ENCODE data around the gene LRRC75A.
"Not testable (repeated sequence)": the region's sequence is repeated elsewhere in the genome, so short reads cannot be mapped to it uniquely, and the experiment has no call there.

Gene LRRC75A

GRCh38 chr17:16491703-16492612 lies at the start of gene LRRC75A:
Gene LRRC75A (minus strand): TSS chr17:16492193. CDS start chr17:16491990, 203 bp downstream.
- peak; percentile 12 for DNase-seq (ENCODE audit: low read depth)

- no peak for DNase-seq (ENCODE audit: low read depth)
Observed at GRCh38 chr17:16537130-16537458, 45.1 kb upstream of the LRRC75A start.

- no peak for DNase-seq (ENCODE audit: low read depth)
Observed at GRCh38 chr17:16534236-16534635, 42.2 kb upstream of the LRRC75A start.

GRCh38 chr17:16529906-16530305 lies 37.9 kb upstream of the LRRC75A start:
- no peak for DNase-seq (ENCODE audit: low read depth)

GRCh38 chr17:16527298-16527697 lies 35.3 kb upstream of the LRRC75A start:
- no peak for DNase-seq (ENCODE audit: low read depth)

GRCh38 chr17:16525556-16525955 lies 33.6 kb upstream of the LRRC75A start:
- DNase-seq (ENCODE audit: low read depth), result not testable (repeated sequence)

- DNase-seq (ENCODE audit: low read depth), result peak; percentile 33
Observed at GRCh38 chr17:16521070-16521727, 29.2 kb upstream of the LRRC75A start.

DNA sequence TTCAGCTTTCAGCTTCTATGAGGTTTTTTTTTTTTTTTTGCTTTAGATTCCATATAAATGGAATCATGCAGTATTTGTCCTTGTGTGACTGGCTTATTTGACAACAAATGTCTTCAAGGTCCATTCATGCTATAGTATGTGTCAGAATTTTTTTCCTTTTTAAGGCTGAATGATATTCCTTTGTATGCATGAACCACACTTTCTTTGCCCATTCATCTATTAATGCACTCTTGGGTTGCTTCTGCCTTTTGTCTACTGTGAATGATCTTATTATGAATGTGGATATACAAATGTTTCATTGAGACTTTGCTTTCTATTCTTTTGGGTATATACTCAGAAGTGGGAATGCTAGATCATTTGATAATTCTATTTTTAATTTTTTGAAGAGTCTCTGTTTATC lies 27.0 kb upstream of the LRRC75A start:
- no peak for DNase-seq (ENCODE audit: low read depth)

DNA sequence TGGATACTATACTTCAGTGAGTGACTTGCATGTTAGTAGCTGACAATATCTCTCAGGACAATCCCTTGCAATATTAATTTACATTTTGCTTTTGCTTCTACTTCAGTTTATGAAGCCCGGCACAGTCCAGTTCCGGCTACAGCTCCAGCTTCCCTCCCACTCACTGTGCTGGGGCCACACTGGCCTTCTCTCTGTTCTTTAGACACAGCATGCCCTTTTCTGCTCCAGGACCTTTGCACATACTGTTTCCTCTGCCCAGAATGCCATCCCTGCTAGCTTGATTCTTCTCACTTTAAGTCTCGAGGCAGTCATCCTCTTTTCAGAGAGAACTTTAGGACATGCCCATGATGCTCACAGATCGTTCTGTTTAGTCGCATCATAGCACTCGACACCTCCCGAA lies 25.5 kb upstream of the LRRC75A start:
- DNase-seq (ENCODE audit: low read depth), result no peak

GRCh38 chr17:16516594-16517051 lies 24.6 kb upstream of the LRRC75A start:
- no peak for DNase-seq (ENCODE audit: low read depth)

- no peak for DNase-seq (ENCODE audit: low read depth)
Observed at GRCh38 chr17:16515933-16516332, 23.9 kb upstream of the LRRC75A start.

- DNase-seq (ENCODE audit: low read depth), result no peak
Observed at GRCh38 chr17:16513873-16514272, 21.9 kb upstream of the LRRC75A start.

DNA sequence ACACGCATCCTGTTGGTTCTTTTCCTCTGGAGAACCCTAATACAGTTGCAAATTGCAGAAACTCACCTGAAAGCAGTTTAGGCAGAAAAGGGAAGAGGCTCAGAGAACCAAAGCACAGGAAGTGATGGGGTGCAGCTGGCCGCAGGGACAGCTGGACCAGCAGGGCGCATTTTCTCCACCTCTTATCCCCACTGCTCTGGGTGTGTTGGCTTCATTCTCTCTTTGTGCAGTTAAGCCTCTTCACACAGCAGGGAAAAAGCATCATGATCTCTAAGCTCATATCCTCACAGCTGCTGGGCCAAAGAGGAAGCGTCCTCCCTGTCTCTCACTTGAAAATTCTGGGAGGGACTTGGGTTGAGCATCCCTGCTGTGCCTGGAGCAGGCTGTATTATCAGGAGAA lies 20.0 kb upstream of the LRRC75A start:
- no peak for DNase-seq (ENCODE audit: low read depth)

DNA sequence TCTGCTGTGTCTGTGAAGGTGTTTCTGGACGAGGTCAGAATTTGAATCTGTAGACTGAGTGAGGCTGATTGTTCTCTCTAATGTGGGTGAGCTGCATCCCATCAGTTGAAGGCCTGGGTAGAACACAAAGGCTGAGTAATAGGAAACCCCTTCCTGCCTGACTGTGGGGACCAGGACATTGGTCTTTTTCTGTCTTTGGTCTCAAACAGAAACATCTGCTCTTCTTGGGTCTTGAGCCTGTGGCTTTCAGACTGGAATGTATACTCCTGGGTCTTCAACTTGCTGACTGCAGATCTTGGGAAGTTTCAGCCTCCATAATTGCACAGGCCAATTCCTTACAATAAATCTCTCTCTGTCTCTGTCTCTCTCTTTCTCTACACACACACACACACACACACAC lies 19.6 kb upstream of the LRRC75A start:
- no peak for DNase-seq (ENCODE audit: low read depth)

GRCh38 chr17:16507918-16508533 lies 16.0 kb upstream of the LRRC75A start:
- DNase-seq (ENCODE audit: low read depth), result no peak

DNA sequence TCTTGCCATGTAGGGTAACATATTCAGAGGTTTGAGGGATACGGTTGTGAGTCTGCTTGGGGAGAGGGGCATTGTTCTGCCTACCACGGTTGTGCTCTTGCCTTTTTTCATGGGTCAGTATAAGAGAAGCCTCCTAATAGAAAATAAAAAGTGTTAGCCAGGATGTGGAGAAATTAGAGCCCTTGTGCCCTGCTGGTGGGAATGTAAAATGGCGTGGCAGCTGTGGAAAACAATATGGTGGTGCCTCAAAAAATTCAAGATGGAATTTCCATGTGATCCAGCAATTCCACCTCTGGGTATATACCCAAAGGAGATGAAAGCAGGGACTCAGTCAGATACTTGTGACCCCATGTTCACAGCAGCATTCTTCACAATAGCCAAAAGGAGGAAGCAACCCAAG lies 14.2 kb upstream of the LRRC75A start:
- no peak for DNase-seq (ENCODE audit: low read depth)

DNA sequence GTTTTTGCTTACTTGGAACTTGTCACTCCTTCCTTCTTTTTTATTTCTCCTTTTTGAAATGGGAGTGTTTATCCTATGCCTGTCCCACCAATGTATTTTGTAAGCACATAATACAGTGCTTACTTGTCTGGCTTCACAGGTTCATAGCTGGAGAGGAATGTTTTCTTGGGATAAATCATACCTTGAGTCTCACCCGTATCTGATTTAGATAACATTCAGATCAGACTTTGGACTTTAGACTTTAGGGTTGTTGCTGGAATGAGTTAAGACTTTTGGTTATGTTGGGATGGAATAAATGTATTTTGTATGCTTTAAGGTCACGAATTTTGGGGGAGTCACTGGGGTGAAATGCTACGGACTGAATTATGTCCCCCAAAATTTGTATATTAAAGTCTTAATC lies 13.0 kb upstream of the LRRC75A start:
- no peak for DNase-seq (ENCODE audit: low read depth)

GRCh38 chr17:16496820-16497489 lies 5.0 kb upstream of the LRRC75A start:
- DNase-seq (ENCODE audit: low read depth), result no peak

DNA sequence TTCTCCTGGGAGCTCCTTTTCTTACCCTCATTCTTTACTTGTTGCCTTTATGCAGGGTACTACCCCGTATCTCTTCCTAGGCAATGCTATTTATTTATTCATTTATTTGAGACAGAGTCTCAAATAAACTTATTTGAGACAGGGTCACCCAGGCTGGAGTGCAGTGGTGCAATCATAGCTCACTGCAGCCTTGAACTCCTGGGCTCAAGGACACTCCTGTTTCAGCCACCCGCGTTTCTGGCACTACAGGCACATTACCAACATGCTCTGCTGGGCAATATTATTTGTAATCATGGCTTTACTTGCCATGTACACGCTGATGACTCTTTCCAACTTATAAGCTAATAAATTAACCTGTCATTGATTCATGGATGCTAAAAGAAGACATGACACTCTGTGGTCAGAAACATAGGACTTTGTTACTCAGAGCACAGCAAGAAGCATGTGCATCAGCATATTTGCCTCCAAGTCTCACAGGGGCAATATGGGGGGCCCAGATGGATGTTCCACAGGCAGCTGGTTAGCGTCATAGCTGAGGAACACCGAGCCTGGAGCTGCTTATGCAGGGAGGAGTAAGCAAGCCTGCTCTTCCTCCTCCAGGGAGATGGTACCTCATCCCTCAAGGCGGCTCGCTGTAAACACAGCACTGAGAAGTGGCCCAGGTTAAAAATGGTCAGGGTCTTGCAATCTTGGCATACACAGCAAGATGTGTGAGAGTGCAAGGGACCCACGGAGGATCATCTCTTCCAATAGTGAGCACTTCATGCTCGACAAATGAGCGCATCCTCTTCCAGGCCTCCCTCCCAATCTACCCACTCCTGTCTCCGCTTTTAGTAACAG lies 4.2 kb upstream of the LRRC75A start:
- DNase-seq (ENCODE audit: low read depth), result no peak

- DNase-seq (ENCODE audit: low read depth), result no peak
Observed at GRCh38 chr17:16495561-16495960, 3.6 kb upstream of the LRRC75A start.

DNA sequence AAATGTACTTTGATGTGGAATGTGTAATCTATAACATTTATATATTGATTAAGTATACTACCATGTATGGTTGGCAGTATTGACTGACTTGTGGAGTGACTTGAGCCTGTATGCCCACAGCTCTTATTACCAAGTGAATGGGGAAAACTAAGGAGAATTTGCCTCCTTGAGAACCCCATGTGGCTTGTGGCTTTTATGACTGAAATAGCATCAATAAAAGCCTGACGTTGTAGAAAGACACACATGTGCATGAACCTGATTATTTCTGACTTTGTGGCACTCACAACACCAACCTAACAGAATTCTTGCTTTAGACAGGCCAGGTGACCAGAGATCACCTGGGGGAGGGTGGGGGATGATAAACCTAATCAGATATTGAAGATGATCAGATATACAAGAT lies 2.1 kb upstream of the LRRC75A start:
- DNase-seq (ENCODE audit: low read depth), result no peak

Measured in activated gamma-delta T cell treated with anti-CD3 and anti-CD28 coated beads, Interleukin-2, amount 50 U/mL, for 16 hours (primary cell).